Measurements from ENCODE around the gene MACO1.

The MACO1 gene

DNA sequence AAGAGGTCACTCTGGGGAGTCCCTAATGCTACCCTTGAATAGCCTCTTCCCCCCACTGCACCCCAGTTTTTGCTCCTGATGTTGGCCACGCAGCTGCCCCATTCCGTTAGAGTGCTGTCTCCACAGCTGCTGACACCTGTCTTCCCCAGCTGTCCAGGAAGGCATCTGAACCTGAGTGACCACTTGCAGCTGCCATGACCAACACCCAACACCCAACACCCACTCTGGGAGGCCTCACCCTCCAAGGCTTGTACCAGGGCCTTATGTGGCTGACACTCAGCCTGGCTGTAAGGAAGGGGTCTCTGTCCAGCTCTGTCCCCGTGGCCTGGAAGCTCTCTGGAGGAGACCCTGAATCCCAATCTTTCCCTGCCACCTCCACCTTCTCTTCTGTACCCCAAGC is 86.0 kb downstream of the MACO1 start (continued):
- TF ChIP-seq PATZ1 (CRISPR knock-in tag; IDR thresholded peaks at IDR 0.05; ENCODE audit: borderline replicate concordance) = no peak

DNA sequence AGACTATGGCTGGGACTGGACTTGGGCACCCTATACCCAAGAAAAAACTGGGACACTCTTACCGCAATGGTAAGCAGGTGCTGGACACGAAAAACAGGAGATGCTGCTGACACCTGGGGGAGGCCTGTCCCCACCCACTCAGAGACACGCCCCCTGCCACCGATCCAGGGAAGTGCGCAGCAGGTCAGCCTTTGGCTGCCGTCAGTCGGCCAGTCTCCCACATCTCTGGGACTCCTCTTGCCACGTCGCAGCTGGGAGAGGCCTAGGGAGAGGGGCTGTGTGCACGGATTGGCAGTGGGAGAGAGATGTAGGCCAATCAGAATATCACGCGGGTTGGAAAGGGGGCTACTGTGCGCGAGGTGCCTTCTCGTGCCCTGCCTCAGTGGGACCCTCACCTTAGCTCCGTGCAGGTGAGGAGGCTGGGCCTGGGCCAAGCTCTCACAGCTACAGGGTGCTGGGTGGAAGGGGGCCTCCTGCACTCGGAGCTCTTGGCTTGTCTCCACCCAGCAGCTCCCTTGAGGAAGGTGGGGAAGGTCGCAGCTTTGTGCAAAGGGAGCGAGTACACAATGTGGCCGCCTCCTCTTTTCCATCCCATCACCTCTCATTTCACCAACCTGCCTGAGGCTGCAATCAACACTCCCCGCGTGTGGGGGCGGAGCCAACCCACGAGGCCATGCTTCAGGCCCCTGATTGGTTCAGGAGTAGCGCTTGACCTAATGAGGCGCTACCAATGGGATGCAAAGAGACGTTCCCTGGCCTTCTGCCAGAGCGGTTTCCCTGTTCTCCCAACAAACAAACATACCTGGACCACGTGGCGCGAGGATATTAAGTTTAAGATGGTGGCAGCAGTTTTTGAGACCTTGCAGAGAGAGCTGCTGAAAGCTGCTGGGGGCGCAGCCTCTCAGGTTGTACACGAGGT is 87.0 kb downstream of the MACO1 start:
- TF ChIP-seq BACH2 (CRISPR knock-in tag; IDR thresholded peaks at IDR 0.05; ENCODE audit: borderline replicate concordance) = no peak
- TF ChIP-seq ZFP30 (CRISPR knock-in tag; IDR thresholded peaks at IDR 0.05) = no peak
- no peak for TF ChIP-seq ISL1 (CRISPR knock-in tag; IDR thresholded peaks at IDR 0.05)
- TF ChIP-seq, protein P1, sequence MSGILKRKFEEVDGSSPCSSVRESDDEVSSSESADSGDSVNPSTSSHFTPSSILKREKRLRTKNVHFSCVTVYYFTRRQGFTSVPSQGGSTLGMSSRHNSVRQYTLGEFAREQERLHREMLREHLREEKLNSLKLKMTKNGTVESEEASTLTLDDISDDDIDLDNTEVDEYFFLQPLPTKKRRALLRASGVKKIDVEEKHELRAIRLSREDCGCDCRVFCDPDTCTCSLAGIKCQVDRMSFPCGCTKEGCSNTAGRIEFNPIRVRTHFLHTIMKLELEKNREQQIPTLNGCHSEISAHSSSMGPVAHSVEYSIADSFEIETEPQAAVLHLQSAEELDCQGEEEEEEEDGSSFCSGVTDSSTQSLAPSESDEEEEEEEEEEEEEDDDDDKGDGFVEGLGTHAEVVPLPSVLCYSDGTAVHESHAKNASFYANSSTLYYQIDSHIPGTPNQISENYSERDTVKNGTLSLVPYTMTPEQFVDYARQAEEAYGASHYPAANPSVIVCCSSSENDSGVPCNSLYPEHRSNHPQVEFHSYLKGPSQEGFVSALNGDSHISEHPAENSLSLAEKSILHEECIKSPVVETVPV (CRISPR knock-in tag; IDR thresholded peaks at IDR 0.05) = no peak
- no peak for TF ChIP-seq ZC3H10 (CRISPR knock-in tag; IDR thresholded peaks at IDR 0.05)
- TF ChIP-seq ZNF70 (CRISPR knock-in tag; IDR thresholded peaks at IDR 0.05) = no peak
- no peak for TF ChIP-seq TCF4 (CRISPR knock-in tag; IDR thresholded peaks at IDR 0.05; ENCODE audit: borderline replicate concordance)
- TF ChIP-seq SNAI2 (CRISPR knock-in tag; IDR thresholded peaks at IDR 0.05) = no peak
- TF ChIP-seq CSDC2 (CRISPR knock-in tag; IDR thresholded peaks at IDR 0.05) = no peak
- no peak for TF ChIP-seq TOX (CRISPR knock-in tag; IDR thresholded peaks at IDR 0.05; ENCODE audit: borderline replicate concordance)
- TF ChIP-seq PPARA (CRISPR knock-in tag; IDR thresholded peaks at IDR 0.05; ENCODE audit: borderline replicate concordance) = no peak
- TF ChIP-seq ZFP3 (CRISPR knock-in tag; IDR thresholded peaks at IDR 0.05) = no peak
- TF ChIP-seq POU6F1 (CRISPR knock-in tag; IDR thresholded peaks at IDR 0.05; ENCODE audit: borderline replicate concordance, low read depth) = no peak
- TF ChIP-seq RARB (CRISPR knock-in tag; IDR thresholded peaks at IDR 0.05) = no peak
- TF ChIP-seq ZNF565 (CRISPR knock-in tag; conservative IDR thresholded peaks at IDR 0.05; ENCODE audit: low read depth) = no peak
- no peak for TF ChIP-seq OSR1 (CRISPR knock-in tag; IDR thresholded peaks at IDR 0.05)
- TF ChIP-seq, protein P2, sequence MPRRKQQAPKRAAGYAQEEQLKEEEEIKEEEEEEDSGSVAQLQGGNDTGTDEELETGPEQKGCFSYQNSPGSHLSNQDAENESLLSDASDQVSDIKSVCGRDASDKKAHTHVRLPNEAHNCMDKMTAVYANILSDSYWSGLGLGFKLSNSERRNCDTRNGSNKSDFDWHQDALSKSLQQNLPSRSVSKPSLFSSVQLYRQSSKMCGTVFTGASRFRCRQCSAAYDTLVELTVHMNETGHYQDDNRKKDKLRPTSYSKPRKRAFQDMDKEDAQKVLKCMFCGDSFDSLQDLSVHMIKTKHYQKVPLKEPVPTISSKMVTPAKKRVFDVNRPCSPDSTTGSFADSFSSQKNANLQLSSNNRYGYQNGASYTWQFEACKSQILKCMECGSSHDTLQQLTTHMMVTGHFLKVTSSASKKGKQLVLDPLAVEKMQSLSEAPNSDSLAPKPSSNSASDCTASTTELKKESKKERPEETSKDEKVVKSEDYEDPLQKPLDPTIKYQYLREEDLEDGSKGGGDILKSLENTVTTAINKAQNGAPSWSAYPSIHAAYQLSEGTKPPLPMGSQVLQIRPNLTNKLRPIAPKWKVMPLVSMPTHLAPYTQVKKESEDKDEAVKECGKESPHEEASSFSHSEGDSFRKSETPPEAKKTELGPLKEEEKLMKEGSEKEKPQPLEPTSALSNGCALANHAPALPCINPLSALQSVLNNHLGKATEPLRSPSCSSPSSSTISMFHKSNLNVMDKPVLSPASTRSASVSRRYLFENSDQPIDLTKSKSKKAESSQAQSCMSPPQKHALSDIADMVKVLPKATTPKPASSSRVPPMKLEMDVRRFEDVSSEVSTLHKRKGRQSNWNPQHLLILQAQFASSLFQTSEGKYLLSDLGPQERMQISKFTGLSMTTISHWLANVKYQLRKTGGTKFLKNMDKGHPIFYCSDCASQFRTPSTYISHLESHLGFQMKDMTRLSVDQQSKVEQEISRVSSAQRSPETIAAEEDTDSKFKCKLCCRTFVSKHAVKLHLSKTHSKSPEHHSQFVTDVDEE (CRISPR knock-in tag; IDR thresholded peaks at IDR 0.05) = no peak
- ATAC-seq = no peak

- no peak for TF ChIP-seq TCF4 (CRISPR knock-in tag; IDR thresholded peaks at IDR 0.05; ENCODE audit: borderline replicate concordance)
- no peak for ATAC-seq
Observed at GRCh38 chr1:25519624-25520023, 88.9 kb downstream of the MACO1 start.

- peak; percentile 73 for ATAC-seq
- TF ChIP-seq ESRRG (CRISPR knock-in tag; IDR thresholded peaks at IDR 0.05) (no peak), CREB5 (CRISPR knock-in tag; IDR thresholded peaks at IDR 0.05; ENCODE audit: low read depth) (no peak), BACH2 (CRISPR knock-in tag; IDR thresholded peaks at IDR 0.05; ENCODE audit: borderline replicate concordance) (no peak), PATZ1 (CRISPR knock-in tag; IDR thresholded peaks at IDR 0.05; ENCODE audit: borderline replicate concordance) (no peak), ZNF70 (CRISPR knock-in tag; IDR thresholded peaks at IDR 0.05) (no peak), ZNF565 (CRISPR knock-in tag; conservative IDR thresholded peaks at IDR 0.05; ENCODE audit: low read depth) (no peak), ISL1 (CRISPR knock-in tag; IDR thresholded peaks at IDR 0.05) (no peak), POU6F1 (CRISPR knock-in tag; IDR thresholded peaks at IDR 0.05; ENCODE audit: borderline replicate concordance, low read depth) (no peak), ZFP30 (CRISPR knock-in tag; IDR thresholded peaks at IDR 0.05) (no peak), CSDC2 (CRISPR knock-in tag; IDR thresholded peaks at IDR 0.05) (no peak)
Observed at GRCh38 chr1:25520446-25521061, 89.9 kb downstream of the MACO1 start.

All from SK-N-SH treated with all-trans-retinoic acid at 6 μM for 48 hours (cell line).